Inflammatory macrophage treated with lipopolysaccharide for 1 hour (primary cell): ENCODE data around the gene FEM1A.
"Not testable (repeated sequence)": the region's sequence is repeated elsewhere in the genome, so short reads cannot be mapped to it uniquely, and the experiment has no call there.

Experiments
- DNase-seq, 2 donors: peaks; one replicate each; pipeline ENCODE4 v3.0.0-alpha.2; 2020 to 2022

FEM1A gene

DNA sequence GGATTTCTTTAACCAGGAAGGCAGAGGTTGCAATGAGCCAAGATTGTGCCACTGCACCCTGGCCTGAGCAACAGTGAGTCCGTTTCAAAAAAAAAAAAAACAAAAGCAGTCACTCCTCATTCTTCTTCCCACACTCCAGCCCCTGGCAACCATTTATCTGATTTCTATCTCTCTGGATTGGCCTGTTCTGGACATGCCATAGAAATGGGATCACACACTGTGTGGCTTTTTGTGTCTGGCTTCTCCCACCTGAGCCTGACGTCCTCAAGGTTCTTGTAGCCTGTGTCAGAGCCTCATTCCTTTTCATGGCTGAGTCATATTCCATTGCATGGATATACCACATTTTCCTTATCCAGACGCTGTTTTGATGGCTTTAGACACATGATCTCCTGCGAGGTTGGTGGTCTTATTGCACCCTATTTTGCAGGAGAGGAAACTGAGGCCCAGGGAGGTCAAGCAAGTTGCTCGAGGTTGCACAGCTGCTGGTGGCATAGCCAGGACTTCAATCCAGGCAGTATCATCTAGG, 15.8 kb upstream of the FEM1A start:
- no peak for DNase-seq

- DNase-seq: no peak
These were observed 14.9 kb upstream of the FEM1A start for GRCh38 chr19:4776436-4777211.

DNA sequence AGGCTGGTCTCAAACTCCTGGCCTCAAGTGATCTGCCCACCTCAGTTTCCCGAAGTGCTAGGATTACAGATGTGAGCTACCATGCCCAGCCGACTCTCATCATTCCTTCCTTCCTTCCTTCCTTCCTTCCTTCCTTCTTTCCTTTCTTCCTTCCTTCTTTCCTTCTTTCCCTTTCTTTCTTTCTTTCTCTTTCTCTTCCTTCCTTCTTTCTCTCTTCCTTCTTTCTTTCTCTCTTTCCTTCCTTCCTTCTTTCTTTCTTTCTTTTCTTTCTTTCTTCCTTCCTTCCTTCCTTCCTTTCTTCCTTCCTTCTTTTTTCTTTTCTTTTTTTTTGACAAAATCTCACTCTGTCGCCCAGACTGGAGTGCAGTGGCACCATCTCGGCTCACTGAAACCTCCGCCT, 13.4 kb upstream of the FEM1A start:
- DNase-seq: not testable (repeated sequence)

DNA sequence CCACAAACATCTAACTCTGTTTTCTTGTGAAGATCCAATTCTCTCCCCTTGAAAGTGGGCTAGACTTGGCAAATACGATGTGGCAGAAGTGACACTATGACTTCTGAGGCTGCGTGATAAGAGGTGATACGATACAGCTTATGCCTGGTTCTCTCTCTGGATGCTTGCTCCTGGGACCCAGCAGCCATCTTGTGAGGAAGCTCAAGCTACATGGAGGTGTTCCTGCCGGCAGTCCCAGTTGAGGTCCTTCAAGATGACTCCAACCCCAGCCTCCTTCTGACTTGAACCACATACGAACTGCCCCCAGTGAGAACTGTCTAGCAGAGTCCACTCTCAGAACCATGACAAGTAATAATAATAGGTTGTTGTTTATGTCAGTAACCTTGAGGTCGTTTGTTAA, 10.7 kb upstream of the FEM1A start:
- DNase-seq: no peak

- no peak for DNase-seq
These were observed 9.7 kb upstream of the FEM1A start for GRCh38 chr19:4781801-4782200.

- DNase-seq: not testable (repeated sequence)
These were observed 5.0 kb upstream of the FEM1A start for GRCh38 chr19:4786412-4787016.

- DNase-seq: not testable (repeated sequence)
These were observed 708 bp downstream of the FEM1A start for GRCh38 chr19:4792019-4792865.

GRCh38 chr19:4792866-4793195, 1.3 kb downstream of the FEM1A start:
- DNase-seq: not testable (repeated sequence)

- DNase-seq: not testable (repeated sequence)
These were observed 1.7 kb downstream of the FEM1A start for GRCh38 chr19:4793278-4793677.

- no peak for DNase-seq
These were observed 3.4 kb downstream of the FEM1A start for GRCh38 chr19:4794971-4795370.

DNA sequence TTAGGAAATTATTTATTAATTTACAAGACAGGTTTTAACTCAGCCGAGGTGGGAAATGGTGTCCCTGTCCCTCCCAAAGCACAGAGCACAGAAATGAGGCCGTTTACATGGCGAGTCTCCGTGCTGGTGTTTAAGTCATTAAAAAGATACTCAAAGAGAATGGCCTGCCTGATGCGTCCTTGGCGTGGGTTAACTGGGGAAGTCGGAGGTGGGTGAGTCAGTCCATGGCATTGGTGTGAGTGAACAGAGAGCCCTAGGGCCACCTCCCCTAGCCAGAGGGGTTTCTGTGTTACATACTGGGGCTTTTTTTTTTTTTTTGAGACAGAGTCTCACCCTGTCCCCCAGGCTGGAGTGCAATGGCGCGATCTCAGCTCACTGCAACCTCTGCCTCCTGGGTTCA, 3.9 kb downstream of the FEM1A start:
- DNase-seq: peak; percentile 42 to 65

- DNase-seq: no peak
These were observed 9.1 kb downstream of the FEM1A start for GRCh38 chr19:4800591-4801081.

DNA sequence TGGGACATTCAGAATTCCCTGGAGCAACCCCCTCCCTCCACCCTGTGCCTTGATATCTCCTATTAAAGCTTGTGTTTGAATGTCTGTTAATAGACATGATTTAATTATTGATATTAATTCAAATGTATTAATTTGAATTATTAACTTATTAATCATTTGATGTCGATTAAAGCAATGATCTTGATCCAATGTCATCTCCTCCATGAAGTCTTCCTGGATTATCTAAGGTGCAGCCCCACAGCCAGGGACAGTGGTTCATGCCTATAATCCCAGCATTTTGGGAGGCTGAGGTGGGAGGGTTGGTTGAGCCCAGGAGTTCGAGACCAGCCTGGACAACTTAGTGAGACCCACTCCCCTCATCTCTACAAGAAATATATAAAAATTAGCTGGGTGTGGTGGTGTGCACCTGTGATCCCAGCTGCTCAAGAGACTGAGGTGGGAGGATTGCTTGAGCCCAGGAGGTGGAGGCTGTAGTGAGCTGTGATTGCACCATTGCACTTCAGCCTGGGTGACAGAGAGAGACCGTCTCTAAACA, 9.6 kb downstream of the FEM1A start:
- DNase-seq: no peak

DNA sequence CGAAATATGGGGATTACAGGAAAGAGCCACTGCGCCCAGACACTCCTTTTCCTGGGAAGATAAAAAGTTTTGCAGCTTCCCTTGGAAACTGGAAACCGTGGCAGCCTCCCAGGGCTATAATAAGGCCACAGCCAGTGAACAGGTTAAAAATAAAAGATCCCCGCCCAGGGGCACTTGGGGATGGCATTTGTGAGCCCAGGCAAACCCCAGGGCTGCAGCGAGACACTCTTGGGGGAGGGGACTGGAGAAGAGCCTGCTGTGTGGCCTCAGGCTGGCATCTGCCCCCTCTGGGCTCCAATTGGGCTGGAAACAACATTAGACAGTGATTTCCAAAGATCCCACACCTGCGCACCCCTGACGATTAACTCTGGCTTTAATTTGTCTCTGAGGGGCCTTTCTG, 11.2 kb downstream of the FEM1A start:
- DNase-seq: no peak

DNA sequence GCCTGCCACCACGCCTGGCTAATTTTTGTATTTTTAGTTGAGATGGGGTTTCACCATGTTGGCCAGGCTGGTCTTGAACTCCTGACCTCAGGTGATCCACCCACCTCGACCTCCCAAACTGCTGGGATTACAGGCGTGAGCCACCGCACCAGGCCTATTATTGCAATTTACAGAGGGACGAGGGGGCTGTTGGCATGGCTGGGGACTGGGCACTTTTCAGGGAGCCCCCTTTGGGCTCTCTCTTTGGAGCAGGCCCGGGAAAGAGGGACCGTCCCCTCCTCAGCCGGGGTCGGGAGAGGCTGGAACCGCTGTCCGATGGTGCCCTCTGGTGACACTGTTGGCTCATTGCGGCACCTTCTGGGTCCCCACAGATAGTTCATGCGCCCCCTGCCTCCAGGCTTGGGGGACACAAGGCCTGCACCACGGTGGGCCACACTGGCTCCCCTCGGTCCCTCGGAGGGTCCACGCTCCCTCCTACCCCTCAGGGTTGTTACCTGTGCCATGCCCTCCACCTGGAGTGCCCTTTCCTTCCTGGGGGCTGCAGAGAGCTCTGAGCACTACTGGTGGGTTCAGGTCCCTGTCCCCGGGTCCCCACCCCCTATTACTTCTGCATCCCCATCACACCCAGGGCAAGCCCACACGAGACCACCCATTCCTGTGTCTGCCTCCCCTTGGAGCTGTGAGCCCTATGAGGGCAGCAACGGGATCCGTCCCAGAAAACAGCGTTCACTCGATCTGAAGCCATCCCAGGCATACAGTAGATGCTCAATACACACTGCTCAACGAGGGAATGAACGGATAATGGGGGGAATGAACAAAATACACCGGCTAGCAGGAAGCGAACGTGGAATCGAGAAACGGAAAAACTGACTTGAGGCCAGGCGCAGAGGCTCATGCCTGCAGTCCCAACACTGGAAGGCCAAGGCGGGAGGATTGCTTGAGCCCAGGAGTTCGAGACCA, 12.5 kb downstream of the FEM1A start:
- peak; percentile 33 to 76 for DNase-seq

- not testable (repeated sequence) for DNase-seq
These were observed 13.6 kb downstream of the FEM1A start for GRCh38 chr19:4805140-4805539.

DNA sequence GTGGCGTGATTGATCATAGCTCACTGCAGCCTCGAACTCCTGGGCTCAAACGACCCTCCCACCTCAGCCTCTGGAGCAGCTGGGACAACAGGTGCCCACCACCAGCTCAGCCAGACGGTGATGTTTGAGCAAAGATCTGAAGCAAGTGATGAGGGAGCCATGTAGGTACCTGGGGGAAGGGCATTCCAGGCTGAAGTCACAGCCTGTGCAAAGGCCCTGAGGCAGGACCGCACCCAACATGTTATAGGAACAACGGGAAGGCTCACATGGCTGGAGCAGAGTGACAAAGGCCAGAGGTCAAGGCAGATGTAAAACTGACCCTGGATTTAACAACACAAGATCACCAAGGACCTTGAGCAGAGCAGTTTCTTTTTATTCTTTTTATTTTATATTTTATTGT, 14.8 kb downstream of the FEM1A start:
- DNase-seq: no peak

DNA sequence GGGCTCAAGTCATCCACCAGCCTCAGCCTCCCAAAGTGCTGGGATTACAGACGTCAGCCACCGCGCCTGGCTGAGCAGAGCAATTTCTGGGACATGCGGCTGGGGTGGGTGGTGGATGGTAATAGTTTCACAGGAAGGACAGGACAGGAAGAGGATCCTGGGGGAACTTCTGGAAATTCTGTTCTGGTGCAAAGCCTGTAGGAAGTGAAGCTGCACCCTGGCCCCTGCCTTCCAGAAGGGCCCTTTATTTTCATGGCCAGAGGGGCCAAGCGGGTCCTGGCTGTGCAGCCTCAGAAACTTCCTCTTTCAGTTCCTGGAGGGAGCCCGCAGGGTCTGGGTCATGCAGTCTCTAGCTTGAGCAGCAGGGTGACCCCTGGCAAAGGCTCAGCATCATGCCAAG, 15.7 kb downstream of the FEM1A start:
- peak; percentile 86 to 93 for DNase-seq

- DNase-seq: peak; percentile 52 to 90
These were observed 20.0 kb downstream of the FEM1A start for GRCh38 chr19:4811328-4812131.

- no peak for DNase-seq
These were observed 23.3 kb downstream of the FEM1A start for GRCh38 chr19:4814625-4815425.
